K562 treated with DMSO at 1 percent for 48 hours (cell line): ENCODE results near the gene LECT2. TPM values are rescaled to one million over a fixed set of nuclear protein-coding genes. Genes with fewer than 3 reads are reported as not detected.

Source experiments
- total RNA-seq: library from RNA; unstranded; fragments of 300-600 nt; gene quantifications from 2 replicates; pipeline ENCODE4 v1.2.3, GENCODE V29; 2022; ENCODE audit warnings: low replicate concordance; ENCODE audit errors: extremely low read depth

Gene LECT2
- not detected in 2 replicates for total RNA-seq

DNA sequence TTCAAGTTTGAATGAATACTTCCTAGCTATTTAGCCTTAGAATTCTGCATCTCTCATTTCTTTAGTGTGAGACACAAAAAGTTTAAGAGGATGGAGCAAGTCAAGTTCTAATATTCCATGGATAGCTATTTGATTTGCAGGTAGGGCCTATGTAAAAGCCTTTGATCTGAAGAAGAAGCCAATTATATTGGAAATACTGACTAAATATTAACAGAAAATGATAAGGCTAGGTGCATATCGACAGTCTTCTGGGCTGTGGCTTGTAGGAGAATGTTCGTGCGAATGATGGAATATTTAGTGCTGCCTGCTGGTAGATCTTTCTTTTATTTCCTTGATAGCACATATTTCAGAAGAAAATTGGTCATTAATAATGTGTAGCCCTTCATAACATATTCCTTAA lies at the start of gene LECT2:
TSS of gene LECT2 (minus strand) at position 85 of the 400 bp plus-strand sequence. CDS start 150 bp downstream, outside the sequence.

Other genes with a start within 250 kb of the LECT2 start
- gene SLC25A48, start 120.3 kb downstream of the LECT2 start, total RNA-seq = not detected in 2 replicates
- gene IL9, start 59.1 kb downstream of the LECT2 start, total RNA-seq = not detected in 2 replicates
- not detected in 2 replicates for gene TGFBI, start 74.0 kb upstream of the LECT2 start, total RNA-seq
- not detected in 2 replicates for gene SMAD5, start 177.9 kb upstream of the LECT2 start, total RNA-seq
- gene SMIM32, start 238.2 kb upstream of the LECT2 start, total RNA-seq = not detected in 2 replicates